ENCODE data around the gene ENO1. TPM values are rescaled to one million over a fixed set of nuclear protein-coding genes. Genes with fewer than 3 reads are reported as not detected.

The ENO1 gene
- total and polyA plus RNA-seq, 2 of the 8 experiments (the other 6 are each of a cell fraction or from before 2014, with no cell fraction given): 1,763 to 2,117 TPM

DNA sequence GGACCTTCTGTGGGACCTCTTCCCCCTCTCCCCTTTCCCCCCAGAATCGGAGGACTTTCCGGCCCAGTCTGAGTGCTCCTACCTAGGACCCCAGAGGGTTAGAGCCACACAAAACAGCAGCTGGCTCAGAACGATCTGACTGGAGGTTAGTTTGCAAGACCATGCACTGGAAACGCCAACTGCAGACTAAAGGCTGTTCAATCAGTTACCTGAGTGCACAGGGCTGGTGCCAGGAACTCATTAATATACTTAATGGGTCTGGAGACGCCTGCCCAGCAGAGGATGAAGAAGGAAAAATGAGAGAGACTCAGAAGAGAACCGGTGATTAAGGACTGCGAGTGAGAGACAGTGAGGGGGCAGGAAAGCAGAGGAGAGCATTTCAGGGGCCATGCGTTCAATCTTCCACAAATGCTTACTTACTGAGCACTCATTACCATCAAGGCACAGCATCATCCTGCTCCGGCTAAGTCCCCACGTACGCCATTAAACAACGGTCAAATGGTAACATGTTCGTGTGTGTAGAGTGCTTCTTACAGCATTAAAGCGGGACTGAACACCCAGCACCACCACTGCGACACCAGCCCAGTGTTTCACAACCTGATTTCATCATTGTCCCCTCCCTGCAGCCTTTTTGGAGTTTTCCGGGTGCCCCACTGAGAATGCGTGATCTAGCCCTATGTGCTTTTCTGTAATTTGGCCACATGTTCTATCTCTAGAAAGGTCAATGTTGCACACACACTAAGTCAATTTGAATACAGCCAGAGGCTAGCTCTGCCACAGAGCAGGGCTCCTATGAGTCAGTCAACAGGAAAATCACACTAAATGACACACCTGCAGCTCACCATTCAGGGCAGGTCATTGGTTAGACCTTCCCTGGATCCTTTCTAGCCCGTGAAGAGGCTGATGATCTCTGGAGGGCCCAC, 7.6 kb downstream of the ENO1 start:
- Histone ChIP-seq H3K36me3 (ENCODE audit: control insufficient read depth in 2 of 4, insufficient read depth in 4 of 4, low read length in 3 of 4) (peaks cover 61 to 98% (median 89%) of the 10 kb centered on the region in 4 experiments), H3K23ac (ENCODE audit: insufficient read length) (no peak overlapping the region), H4K20me1 (replicated peaks in 1 of 2; ENCODE audit: control insufficient read depth in 1 of 2, insufficient read depth in 2 of 2, low read length in 2 of 2) (peaks cover 41 to 42% of the 10 kb centered on the region in 2 experiments), H3K4me2 (ENCODE audit: insufficient read depth in 1 of 2, low read depth in 2 of 2, low read length in 2 of 2) (no peak overlapping the region), H3K14ac (ENCODE audit: insufficient read length) (no peak overlapping the region), H4K8ac (ENCODE audit: extremely low read depth, insufficient read depth, low read length) (no peak overlapping the region), H3K56ac (replicated peaks; ENCODE audit: insufficient read length, low read depth, low read length) (no peak overlapping the region), H3K4me3 (ENCODE audit: extremely low read depth in 1 of 4, insufficient read depth in 2 of 4, low read depth in 3 of 4, low read length in 4 of 4) (no peak overlapping the region), H3K18ac (ENCODE audit: extremely low read depth, low read length) (no peak overlapping the region), H2AFZ (ENCODE audit: low read length) (no peak overlapping the region), H2BK12ac (ENCODE audit: low read depth, low read length) (no peak overlapping the region), H4K91ac (replicated peaks; ENCODE audit: insufficient read length, low read length) (no peak overlapping the region), H4K5ac (ENCODE audit: insufficient read length, low read depth, low read length) (no peak overlapping the region), H3K79me1 (ENCODE audit: low read depth, low read length) (peaks cover 10% of the 10 kb centered on the region), H3K9me3 (ENCODE audit: insufficient read depth in 2 of 2, low read depth in 1 of 2, low read length in 1 of 2) (no peaks in the 10 kb centered on the region), H3K27me3 (replicated peaks in 1 of 4; ENCODE audit: control insufficient read depth in 3 of 4, extremely low read depth in 1 of 4, insufficient read depth in 3 of 4, low read length in 3 of 4) (no peaks in the 10 kb centered on the region), H2BK120ac (replicated peaks; ENCODE audit: low read depth, low read length) (no peak overlapping the region), H3K9ac (replicated peaks in 1 of 4; ENCODE audit: extremely low read depth in 1 of 4, low read depth in 3 of 4, low read length in 3 of 4) (no peak overlapping the region), H2BK5ac (ENCODE audit: low read depth, low read length) (no peak overlapping the region), H3K4me1 (replicated peaks in 1 of 4; ENCODE audit: control insufficient read depth in 3 of 4, insufficient read depth in 4 of 4, low read length in 3 of 4) (peaks cover 12 to 28% (median 16%) of the 10 kb centered on the region in 4 experiments), H3K23me2 (ENCODE audit: low read depth, low read length) (no peaks in the 10 kb centered on the region), H2AK5ac (ENCODE audit: low read depth, low read length) (no peak overlapping the region), H3K79me2 (ENCODE audit: control insufficient read depth in 1 of 2, insufficient read depth in 2 of 2, low read length in 2 of 2) (peaks cover 19 to 69% of the 10 kb centered on the region in 2 experiments), H3K4ac (replicated peaks; ENCODE audit: insufficient read length, low read depth, low read length) (no peak overlapping the region), H2BK20ac (ENCODE audit: low read length) (no peak overlapping the region), H3K27ac (ENCODE audit: low read depth, low read length) (peak overlapping the region; percentile 48), H2BK15ac (ENCODE audit: low read length) (no peak overlapping the region)
- peak; percentile 84 for TF ChIP-seq POLR2AphosphoS5 (IDR thresholded peaks at IDR 0.05; ENCODE audit: low read depth, low read length)
- TF ChIP-seq BACH1 (IDR thresholded peaks at IDR 0.05; ENCODE audit: low read length): no peak
- TF ChIP-seq POLR2A (IDR thresholded peaks at IDR 0.05; ENCODE audit: control extremely low read depth in 1 of 2, low read depth in 2 of 2, low read length in 2 of 2): peak; percentile 22 to 70
- POLR2A ChIA-PET (ENCODE audit: partially characterized antibody): interaction anchor here (0.7 to 39.6 kb wide), 6 partner anchors 1 to 138 kb away, joined by 3 to 880 read pairs (median 4); partner anchors contain the start of gene ENO1
- 92% methylated on average over 16 of the region's 18 CpGs; no CpG with 5 or more reads in 1 of the 2 experiments for WGBS, 2 experiments (ENCODE audit: extremely low coverage in 1 of 2, insufficient coverage in 1 of 2, insufficient read length in 1 of 2, insufficient replicate concordance in 2 of 2, low coverage in 1 of 2, low lambda C conversion rate in 2 of 2, missing lambda C conversion rate in 1 of 2)
- FAIRE-seq: no peak
- no peak for DNase-seq (ENCODE audit: low read depth in 1 of 2, low spot score in 2 of 2)
- CTCF ChIA-PET (ENCODE audit: partially characterized antibody): interaction anchor here (0.6 to 5.2 kb wide), 8 partner anchors 8 to 248 kb away, joined by 3 to 47 read pairs (median 4); no protein-coding TSS in a partner anchor

All from H1 (cell line).